ENCODE results near the gene TMBIM1. TPM values are rescaled to one million over a fixed set of nuclear protein-coding genes. Genes with fewer than 3 reads are reported as not detected.

TMBIM1 gene
- total RNA-seq, 1 experiment from 2014 or later = 168 TPM

- H3K9me3 ChIP-seq = no peaks in the 10 kb centered on the region
- BruUV-seq (replicated peaks) = no TSS peak
- H3K4me1 ChIP-seq = no peaks in the 10 kb centered on the region
- Mint-ChIP-seq H3K4me3 (ENCODE audit: unreplicated experiment) (no peak overlapping the region), H3K36me3 (ENCODE audit: insufficient read depth, unreplicated experiment) (peaks cover 98% of the 10 kb centered on the region), H3K9me3 (ENCODE audit: unreplicated experiment) (no peaks in the 10 kb centered on the region), H3K27ac (ENCODE audit: unreplicated experiment) (no peak overlapping the region), H3K4me1 (ENCODE audit: low read depth, unreplicated experiment) (peaks cover 12% of the 10 kb centered on the region), H3K27me3 (ENCODE audit: insufficient read depth, unreplicated experiment) (no peaks in the 10 kb centered on the region)
- TF ChIP-seq, protein P1, sequence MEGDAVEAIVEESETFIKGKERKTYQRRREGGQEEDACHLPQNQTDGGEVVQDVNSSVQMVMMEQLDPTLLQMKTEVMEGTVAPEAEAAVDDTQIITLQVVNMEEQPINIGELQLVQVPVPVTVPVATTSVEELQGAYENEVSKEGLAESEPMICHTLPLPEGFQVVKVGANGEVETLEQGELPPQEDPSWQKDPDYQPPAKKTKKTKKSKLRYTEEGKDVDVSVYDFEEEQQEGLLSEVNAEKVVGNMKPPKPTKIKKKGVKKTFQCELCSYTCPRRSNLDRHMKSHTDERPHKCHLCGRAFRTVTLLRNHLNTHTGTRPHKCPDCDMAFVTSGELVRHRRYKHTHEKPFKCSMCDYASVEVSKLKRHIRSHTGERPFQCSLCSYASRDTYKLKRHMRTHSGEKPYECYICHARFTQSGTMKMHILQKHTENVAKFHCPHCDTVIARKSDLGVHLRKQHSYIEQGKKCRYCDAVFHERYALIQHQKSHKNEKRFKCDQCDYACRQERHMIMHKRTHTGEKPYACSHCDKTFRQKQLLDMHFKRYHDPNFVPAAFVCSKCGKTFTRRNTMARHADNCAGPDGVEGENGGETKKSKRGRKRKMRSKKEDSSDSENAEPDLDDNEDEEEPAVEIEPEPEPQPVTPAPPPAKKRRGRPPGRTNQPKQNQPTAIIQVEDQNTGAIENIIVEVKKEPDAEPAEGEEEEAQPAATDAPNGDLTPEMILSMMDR (IDR thresholded peaks at IDR 0.05; ENCODE audit: insufficient read depth in 1 of 2, low read depth in 1 of 2, low read length in 1 of 2, severe bottlenecking in 1 of 2, unreplicated experiment in 1 of 2) = no peak
- peaks cover 8% of the 10 kb centered on the region for H3K36me3 ChIP-seq (ENCODE audit: control insufficient read depth, insufficient read depth, low read length)
- H3K27me3 ChIP-seq (replicated peaks; ENCODE audit: control insufficient read depth, insufficient read depth, low read length) = no peaks in the 10 kb centered on the region
- intact Hi-C loops (cut with micrococcal nuclease; ENCODE audit: unreplicated experiment) = no loop called here
- POLR2A ChIA-PET = no interaction called here
- CTCF ChIA-PET = interaction anchor here (1.0 kb wide), 1 partner anchor 12 kb away, joined by 4 read pairs; no protein-coding TSS in a partner anchor
- H3K4me3 ChIP-seq (ENCODE audit: low read depth, low read length) = no peak overlapping the region
- no peak for DNase-seq
These were observed 47.1 kb downstream of the TMBIM1 start for GRCh38 chr2:218245214-218245613.

DNA sequence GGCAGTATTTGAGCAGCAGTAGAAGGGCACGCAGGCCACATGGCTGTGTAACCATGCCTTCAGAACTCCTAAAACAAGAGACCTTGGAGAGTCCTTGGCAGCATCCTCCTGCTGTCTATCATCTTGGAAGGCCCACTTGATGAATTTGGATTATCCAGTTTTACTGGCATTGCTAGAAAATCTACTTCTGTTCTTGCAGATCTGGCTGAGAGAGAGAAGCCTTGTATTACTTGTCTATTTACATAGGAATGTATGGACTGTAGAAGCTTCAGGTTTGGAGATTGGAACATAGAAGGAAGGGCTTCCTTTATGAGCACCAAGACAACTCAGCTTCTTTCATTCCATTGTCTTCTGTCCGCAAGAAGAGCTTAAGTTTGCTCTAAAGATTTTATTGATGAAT, 47.6 kb downstream of the TMBIM1 start:
- no peaks in the 10 kb centered on the region for H3K9me3 ChIP-seq
- Mint-ChIP-seq H3K4me1 (ENCODE audit: low read depth, unreplicated experiment) (peaks cover 12% of the 10 kb centered on the region), H3K27me3 (ENCODE audit: insufficient read depth, unreplicated experiment) (no peaks in the 10 kb centered on the region), H3K36me3 (ENCODE audit: insufficient read depth, unreplicated experiment) (peaks cover 98% of the 10 kb centered on the region), H3K27ac (ENCODE audit: unreplicated experiment) (no peak overlapping the region), H3K4me3 (ENCODE audit: unreplicated experiment) (no peak overlapping the region), H3K9me3 (ENCODE audit: unreplicated experiment) (no peaks in the 10 kb centered on the region)
- no peak for DNase-seq
- ChIA-PET POLR2A (no interaction called here), CTCF (interaction anchor here (1.0 kb wide), 1 partner anchor 13 kb away, joined by 4 read pairs; no protein-coding TSS in a partner anchor)
- no TSS peak for BruUV-seq (replicated peaks)
- intact Hi-C loops (cut with micrococcal nuclease; ENCODE audit: unreplicated experiment) = no loop called here
- peaks cover 8% of the 10 kb centered on the region for H3K36me3 ChIP-seq (ENCODE audit: control insufficient read depth, insufficient read depth, low read length)
- TF ChIP-seq, protein P1 (IDR thresholded peaks at IDR 0.05; ENCODE audit: insufficient read depth in 1 of 2, low read depth in 1 of 2, low read length in 1 of 2, severe bottlenecking in 1 of 2, unreplicated experiment in 1 of 2) = no peak
- no peaks in the 10 kb centered on the region for H3K4me1 ChIP-seq
- H3K4me3 ChIP-seq (ENCODE audit: low read depth, low read length) = no peak overlapping the region
- no peaks in the 10 kb centered on the region for H3K27me3 ChIP-seq (replicated peaks; ENCODE audit: control insufficient read depth, insufficient read depth, low read length)

- CTCF ChIA-PET = interaction anchor here (1.0 kb wide), 1 partner anchor 13 kb away, joined by 4 read pairs; no protein-coding TSS in a partner anchor
- BruUV-seq (replicated peaks) = no TSS peak
- no peaks in the 10 kb centered on the region for H3K27me3 Mint-ChIP-seq (ENCODE audit: insufficient read depth, unreplicated experiment)
These were observed 48.1 kb downstream of the TMBIM1 start for GRCh38 chr2:218244204-218244603.

More at GRCh38 chr2:218244204-218244603, 48.1 kb downstream of the TMBIM1 start:
- H3K36me3 ChIP-seq (ENCODE audit: control insufficient read depth, insufficient read depth, low read length) = peaks cover 8% of the 10 kb centered on the region
- H3K36me3 Mint-ChIP-seq (ENCODE audit: insufficient read depth, unreplicated experiment) = peaks cover 98% of the 10 kb centered on the region
- no peaks in the 10 kb centered on the region for H3K4me1 ChIP-seq
- H3K27me3 ChIP-seq (replicated peaks; ENCODE audit: control insufficient read depth, insufficient read depth, low read length) = no peaks in the 10 kb centered on the region
- intact Hi-C loops (cut with micrococcal nuclease; ENCODE audit: unreplicated experiment) = no loop called here
- no peak overlapping the region for H3K4me3 ChIP-seq (ENCODE audit: low read depth, low read length)
- no peak for DNase-seq
- H3K4me1 Mint-ChIP-seq (ENCODE audit: low read depth, unreplicated experiment) = peaks cover 12% of the 10 kb centered on the region
- no peaks in the 10 kb centered on the region for H3K9me3 ChIP-seq
- H3K27ac Mint-ChIP-seq (ENCODE audit: unreplicated experiment) = no peak overlapping the region
- POLR2A ChIA-PET = no interaction called here
- H3K9me3 Mint-ChIP-seq (ENCODE audit: unreplicated experiment) = no peaks in the 10 kb centered on the region
- TF ChIP-seq, protein P1 (IDR thresholded peaks at IDR 0.05; ENCODE audit: insufficient read depth in 1 of 2, low read depth in 1 of 2, low read length in 1 of 2, severe bottlenecking in 1 of 2, unreplicated experiment in 1 of 2) = no peak
- H3K4me3 Mint-ChIP-seq (ENCODE audit: unreplicated experiment) = no peak overlapping the region

Data from Caco-2 (cell line).